Activated naive CD4-positive, alpha-beta T cell treated with anti-CD3 and anti-CD28 coated beads, Interleukin-2, amount 50 U/mL, for 16 hours (primary cell): ENCODE measurements around the gene DSCAML1.

Source experiments
- DNase-seq: peaks from one replicate; pipeline ENCODE4 v3.0.0-alpha.2; 2020

DSCAML1 gene

GRCh38 chr11:117631336-117632140 lies 165.5 kb downstream of the DSCAML1 start:
- DNase-seq = no peak

DNA sequence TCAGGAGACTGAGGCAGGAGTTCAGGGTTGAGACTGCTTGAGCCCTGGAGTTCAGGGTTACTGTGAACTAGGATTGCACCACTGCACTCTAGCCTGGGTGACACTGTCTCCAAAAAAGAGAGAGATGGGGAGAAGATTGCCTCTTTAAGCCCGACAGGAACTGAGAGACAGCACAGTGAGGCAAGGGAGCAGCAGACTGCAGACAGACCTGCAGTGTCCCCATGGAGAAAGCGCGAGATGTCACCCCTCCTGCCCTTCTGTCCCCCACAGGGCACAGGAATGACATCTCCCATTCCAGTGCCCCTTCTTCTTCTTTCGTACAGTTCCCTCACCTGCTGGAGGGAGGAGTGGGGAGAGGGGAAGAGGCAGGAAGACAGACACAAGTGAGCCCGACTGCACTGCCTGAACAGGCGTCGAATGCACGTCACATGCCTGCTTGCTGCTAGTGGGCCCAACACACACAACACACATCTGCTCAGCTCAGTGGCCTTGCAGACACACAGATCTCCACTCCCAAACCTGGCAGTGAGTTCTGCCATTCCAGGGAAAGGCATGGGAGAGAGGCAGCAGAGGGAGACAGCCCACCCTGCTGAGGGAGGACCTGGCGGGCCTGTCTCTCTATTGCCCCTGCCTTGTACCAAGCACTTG lies 167.0 kb downstream of the DSCAML1 start:
- no peak for DNase-seq

GRCh38 chr11:117629146-117629545 lies 167.9 kb downstream of the DSCAML1 start:
- no peak for DNase-seq

DNA sequence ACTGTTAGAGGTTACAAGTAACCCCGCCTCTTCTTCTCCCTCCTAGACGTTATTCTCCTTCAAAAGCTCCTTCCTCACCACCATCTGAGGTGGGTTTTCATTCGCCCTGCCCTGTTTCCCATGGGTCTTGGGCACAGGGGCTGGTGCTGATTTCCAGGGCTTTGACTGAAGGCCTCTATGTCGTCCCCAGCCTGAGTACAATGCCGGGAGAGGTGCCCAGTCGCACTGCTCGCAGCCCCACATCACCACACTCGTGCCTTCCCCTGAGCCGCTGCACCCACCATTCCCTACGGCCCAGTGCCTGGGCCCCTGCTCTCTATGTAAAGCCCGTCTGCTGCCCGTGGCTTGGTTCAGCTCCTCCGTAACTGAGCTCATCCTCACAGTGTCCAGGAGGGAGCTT lies 169.8 kb downstream of the DSCAML1 start:
- no peak for DNase-seq

- DNase-seq = no peak
Observed at GRCh38 chr11:117626576-117626975, 170.4 kb downstream of the DSCAML1 start.

- no peak for DNase-seq
Observed at GRCh38 chr11:117625237-117625636, 171.8 kb downstream of the DSCAML1 start.

- no peak for DNase-seq
Observed at GRCh38 chr11:117623831-117624271, 173.2 kb downstream of the DSCAML1 start.

- DNase-seq = no peak
Observed at GRCh38 chr11:117621226-117621625, 175.8 kb downstream of the DSCAML1 start.

DNA sequence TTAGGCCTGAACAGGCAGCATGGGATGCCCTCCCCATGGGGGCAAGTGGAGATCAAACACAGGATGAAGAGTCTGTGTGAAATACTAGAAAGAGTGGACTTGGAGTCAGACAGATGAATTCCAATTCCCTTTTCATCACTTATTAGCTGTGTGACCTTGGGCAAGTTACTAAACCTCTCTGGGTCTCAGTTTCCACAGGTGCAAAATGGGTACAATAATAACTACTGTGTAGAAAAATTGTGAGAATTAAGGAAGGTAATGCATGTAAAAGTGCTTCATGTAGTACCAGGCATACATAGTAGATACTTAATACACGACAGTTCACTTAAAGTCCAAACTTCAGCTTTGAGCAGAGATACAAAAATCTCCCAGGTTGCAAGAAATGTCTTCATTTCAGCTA lies 176.4 kb downstream of the DSCAML1 start:
- no peak for DNase-seq

- DNase-seq = no peak
Observed at GRCh38 chr11:117620086-117620485, 176.9 kb downstream of the DSCAML1 start.

GRCh38 chr11:117619661-117620060 lies 177.4 kb downstream of the DSCAML1 start:
- no peak for DNase-seq

GRCh38 chr11:117618982-117619355 lies 178.0 kb downstream of the DSCAML1 start:
- DNase-seq = no peak

DNA sequence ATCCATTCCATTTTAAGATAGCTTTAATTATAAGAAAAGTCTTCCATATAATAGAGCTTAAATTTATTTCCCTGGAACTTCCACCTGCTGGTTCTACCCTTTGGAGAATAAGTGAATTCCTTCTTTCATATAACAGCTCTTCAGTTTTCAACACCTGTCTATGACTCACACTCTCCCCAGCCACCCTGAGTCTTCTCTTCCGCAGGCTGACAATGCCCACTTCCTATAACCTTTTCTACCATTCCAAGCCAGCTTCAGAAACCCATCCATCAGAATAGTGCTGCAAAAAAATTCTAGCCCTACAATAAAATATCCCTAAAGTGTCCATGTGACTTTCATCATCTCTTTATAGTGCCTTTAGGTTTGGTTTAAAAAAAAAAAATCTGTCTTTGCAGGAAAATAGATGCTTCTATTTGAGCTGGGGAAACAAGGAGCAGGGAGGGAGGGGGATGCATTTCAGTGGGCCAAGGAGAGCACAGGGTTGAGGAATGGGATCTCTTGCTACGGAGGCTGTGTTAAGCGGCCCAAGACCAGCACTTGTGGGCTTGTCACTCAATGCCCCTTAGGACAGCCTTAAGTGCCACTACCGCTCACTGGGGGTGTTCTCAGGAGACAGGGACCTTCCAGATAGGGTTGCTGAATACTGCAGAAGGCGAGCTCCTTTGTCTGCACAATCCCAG lies 178.6 kb downstream of the DSCAML1 start:
- no peak for DNase-seq

DNA sequence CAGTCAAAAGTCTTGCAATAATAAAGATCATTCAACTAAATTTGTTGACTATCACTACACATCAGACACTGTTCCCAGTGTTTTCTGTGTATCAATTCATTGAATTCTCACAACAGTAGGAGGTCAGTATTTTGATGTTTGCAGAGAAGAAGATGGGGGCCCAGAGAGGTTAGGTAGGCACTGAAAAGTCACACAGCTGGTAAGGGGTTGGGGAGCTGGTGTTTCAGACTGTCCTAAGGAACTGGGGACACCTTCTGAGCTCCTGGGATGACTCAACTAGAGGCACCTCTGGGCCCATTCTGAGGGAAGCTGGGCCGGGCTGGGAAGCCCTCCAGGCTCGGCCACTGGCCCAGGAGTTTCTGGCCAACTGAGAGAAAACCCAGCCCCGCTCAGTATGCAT lies 180.0 kb downstream of the DSCAML1 start:
- no peak for DNase-seq

DNA sequence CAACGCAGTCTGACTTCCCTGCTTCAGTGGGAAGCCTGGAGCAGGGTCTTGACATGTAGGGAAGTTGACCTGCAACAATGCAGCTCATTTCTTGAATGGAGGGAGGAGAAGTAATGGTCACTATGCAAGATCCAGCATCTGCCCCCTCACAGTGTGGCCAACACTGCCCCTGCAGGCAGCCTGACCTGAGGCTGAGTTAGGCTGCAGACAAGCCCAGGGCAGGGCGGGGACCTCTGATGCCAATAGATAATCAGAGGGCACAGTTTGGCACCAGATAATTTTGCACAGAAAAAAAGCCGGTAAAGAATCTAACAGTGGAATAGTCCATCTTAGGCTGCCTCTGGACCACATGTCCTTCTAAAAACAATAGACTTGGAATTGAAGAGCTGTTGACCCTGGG lies 182.3 kb downstream of the DSCAML1 start:
- no peak for DNase-seq

DNA sequence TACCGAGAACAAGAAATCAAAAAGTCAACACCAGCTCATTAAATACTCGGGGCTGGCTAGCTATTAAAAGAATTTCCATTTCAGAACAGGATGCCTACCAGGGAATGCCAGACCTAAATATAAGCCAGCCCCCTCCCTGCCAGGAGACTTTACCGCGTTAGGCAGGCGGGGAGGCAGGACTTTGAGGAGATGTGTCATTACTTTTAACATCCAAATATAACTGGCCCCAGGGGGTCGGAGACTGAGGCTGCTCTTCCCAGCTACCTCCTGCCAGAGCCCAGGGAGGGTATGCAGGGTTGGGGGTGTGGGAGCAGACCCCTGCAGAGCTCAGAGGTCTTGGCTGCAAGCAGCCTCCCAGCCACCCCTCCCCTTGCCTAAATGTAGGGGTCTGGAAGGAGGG lies 183.5 kb downstream of the DSCAML1 start:
- DNase-seq = no peak

DNA sequence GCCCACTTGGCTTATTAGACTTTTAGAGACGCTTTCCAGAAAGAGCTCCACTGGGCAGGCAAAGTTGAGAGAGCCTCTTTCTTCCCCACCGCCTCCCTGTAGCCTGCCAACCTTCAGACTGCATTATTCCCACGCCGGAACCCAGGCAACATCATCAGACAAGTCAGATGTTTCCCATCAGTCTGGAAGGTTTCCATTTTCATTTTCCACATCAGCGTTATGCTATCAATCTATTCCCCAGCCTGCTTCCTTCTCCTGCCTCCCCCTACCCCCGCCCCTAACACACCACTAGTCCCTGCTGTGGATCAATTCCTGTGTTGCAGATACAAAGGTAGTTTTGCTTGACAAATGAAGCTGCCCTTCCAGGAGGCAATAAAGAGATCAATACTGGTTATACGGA lies 184.8 kb downstream of the DSCAML1 start:
- DNase-seq = no peak

GRCh38 chr11:117610901-117611300 lies 186.1 kb downstream of the DSCAML1 start:
- DNase-seq = no peak

DNA sequence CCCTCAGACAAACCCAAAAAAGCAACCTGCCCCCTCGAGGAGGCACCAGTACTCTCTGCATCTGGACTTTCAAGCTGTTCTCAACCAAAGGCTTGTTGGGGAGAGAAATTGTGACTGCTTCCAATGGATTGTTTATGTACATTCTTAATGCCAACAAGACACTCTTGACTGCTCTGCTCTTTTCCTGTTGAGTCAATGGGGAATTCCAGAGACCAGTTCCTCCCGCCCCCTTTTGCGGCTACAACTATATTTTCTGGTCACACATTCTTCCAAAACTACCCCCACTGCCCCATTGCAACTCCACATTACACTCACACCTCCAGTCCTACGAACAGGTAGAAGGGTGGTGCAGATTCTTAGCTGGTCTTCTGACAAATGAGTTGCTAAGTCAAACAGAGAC lies 187.0 kb downstream of the DSCAML1 start:
- no peak for DNase-seq

DNA sequence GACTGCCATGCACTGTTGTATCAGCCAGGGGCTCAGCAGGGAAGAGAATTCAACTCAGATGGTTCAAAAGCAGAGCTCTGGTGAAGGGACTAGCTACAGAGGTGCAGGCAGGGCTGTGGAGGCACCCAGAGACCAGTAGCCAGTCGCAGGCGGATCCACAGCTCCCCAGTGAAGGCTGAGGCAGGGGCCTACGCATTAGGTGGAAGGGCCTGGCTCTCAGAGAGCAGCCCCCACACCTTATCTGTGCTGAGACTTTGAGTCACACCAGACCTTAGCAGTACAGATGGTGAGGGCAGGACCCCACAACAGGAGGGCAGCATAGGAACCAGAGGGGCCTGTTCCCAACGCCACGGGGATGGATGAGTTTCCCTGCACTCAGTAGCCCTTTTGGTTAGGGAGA lies 189.6 kb downstream of the DSCAML1 start:
- no peak for DNase-seq

- DNase-seq = no peak
Observed at GRCh38 chr11:117606790-117607189, 190.2 kb downstream of the DSCAML1 start.

- no peak for DNase-seq
Observed at GRCh38 chr11:117606211-117606610, 190.8 kb downstream of the DSCAML1 start.

GRCh38 chr11:117605331-117605730 lies 191.7 kb downstream of the DSCAML1 start:
- DNase-seq = no peak
